Measurements from ENCODE around the gene MPHOSPH10. TPM values are rescaled to one million over a fixed set of nuclear protein-coding genes. Genes with fewer than 3 reads are reported as not detected.

The MPHOSPH10 gene
- polyA plus RNA-seq, 1 of the 3 experiments (the other 2 are of a cell fraction), result 8.7 TPM

DNA sequence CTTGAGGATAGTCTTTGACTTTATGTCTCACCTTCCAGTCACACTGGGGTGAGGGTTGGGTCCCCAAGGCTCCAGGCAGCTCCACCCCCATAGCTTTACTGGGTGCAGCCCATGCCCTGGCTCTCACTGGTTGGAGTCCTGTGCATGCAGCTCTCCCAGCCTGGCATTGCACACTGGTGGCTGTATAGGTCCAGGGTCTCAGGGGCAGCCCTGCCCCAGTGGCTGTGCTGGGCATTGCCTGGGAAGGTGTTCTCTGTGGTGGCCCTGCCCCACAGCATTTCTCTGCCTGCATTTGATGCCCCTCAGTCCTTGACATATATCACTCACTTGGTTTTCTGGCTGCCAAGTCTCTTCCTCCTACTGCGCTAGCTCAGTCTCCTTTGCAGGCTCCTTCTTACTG is 21.2 kb downstream of the MPHOSPH10 start:
- H3K27me3 ChIP-seq (ENCODE audit: insufficient read depth), result peaks cover 5% of the 10 kb centered on the region; the same call in 1 of the 2 replicates

GRCh38 chr2:71153585-71154224 is 23.3 kb downstream of the MPHOSPH10 start:
- H4K20me1 ChIP-seq (ENCODE audit: insufficient read depth), result no peaks in the 10 kb centered on the region
- no peaks in the 10 kb centered on the region for H3K9me3 ChIP-seq
- H3K79me2 ChIP-seq (ENCODE audit: insufficient read depth), result no peaks in the 10 kb centered on the region
- H3K4me1 ChIP-seq (ENCODE audit: control insufficient read depth in 1 of 2, insufficient read depth in 2 of 2, low read depth in 1 of 2, low read length in 1 of 2), result peaks cover 0 to 9% of the 10 kb centered on the region in 2 experiments; a peak in 1 of 4 replicates
- H3K4me2 ChIP-seq, result no peak overlapping the region
- H2AFZ ChIP-seq (ENCODE audit: low read depth), result no peak overlapping the region
- H3F3A ChIP-seq (replicated peaks; ENCODE audit: insufficient read depth), result peaks cover 5% of the 10 kb centered on the region
- no peaks in the 10 kb centered on the region for H3K9me2 ChIP-seq
- WGBS (ENCODE audit: low lambda C conversion rate), result 63% methylated on average over 7 of the region's 11 CpGs
- DNase-seq, result peak; percentile 36
- no peak overlapping the region for H3K4me3 ChIP-seq (ENCODE audit: low read depth in 2 of 2, low read length in 1 of 2)
- H3K36me3 ChIP-seq (replicated peaks in 1 of 2; ENCODE audit: control insufficient read depth in 1 of 2, insufficient read depth in 2 of 2, low read length in 1 of 2), result peaks cover 7 to 22% of the 10 kb centered on the region in 2 experiments
- H3K27ac ChIP-seq (ENCODE audit: low read depth in 2 of 2, low read length in 1 of 2), result no peak overlapping the region
- no peak overlapping the region for H3K9ac ChIP-seq
- H3K27me3 ChIP-seq (ENCODE audit: insufficient read depth), result peaks cover 5% of the 10 kb centered on the region; the same call in 1 of the 2 replicates
- CTCF ChIA-PET, result interaction anchor here (0.6 to 3.9 kb wide), 6 partner anchors 38 to 356 kb away, joined by 3 to 39 read pairs (median 4); no protein-coding TSS in a partner anchor
- POLR2A ChIA-PET, result no interaction called here
- TF ChIP-seq TAF1 (IDR thresholded peaks at IDR 0.05; ENCODE audit: borderline replicate concordance, low read depth, low read length), result no peak
- TF ChIP-seq JUND (IDR thresholded peaks at IDR 0.05), result no peak
- no peak for TF ChIP-seq MXI1 (IDR thresholded peaks at IDR 0.05; ENCODE audit: low read depth, low read length)
- no peak for TF ChIP-seq TEAD4 (IDR thresholded peaks at IDR 0.05; ENCODE audit: borderline replicate concordance, insufficient read depth)
- no peak for TF ChIP-seq PBX3 (IDR thresholded peaks at IDR 0.05)
- TF ChIP-seq ELF1 (IDR thresholded peaks at IDR 0.05), result no peak
- TF ChIP-seq, protein P1, sequence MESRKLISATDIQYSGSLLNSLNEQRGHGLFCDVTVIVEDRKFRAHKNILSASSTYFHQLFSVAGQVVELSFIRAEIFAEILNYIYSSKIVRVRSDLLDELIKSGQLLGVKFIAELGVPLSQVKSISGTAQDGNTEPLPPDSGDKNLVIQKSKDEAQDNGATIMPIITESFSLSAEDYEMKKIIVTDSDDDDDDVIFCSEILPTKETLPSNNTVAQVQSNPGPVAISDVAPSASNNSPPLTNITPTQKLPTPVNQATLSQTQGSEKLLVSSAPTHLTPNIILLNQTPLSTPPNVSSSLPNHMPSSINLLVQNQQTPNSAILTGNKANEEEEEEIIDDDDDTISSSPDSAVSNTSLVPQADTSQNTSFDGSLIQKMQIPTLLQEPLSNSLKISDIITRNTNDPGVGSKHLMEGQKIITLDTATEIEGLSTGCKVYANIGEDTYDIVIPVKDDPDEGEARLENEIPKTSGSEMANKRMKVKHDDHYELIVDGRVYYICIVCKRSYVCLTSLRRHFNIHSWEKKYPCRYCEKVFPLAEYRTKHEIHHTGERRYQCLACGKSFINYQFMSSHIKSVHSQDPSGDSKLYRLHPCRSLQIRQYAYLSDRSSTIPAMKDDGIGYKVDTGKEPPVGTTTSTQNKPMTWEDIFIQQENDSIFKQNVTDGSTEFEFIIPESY (IDR thresholded peaks at IDR 0.05; ENCODE audit: borderline replicate concordance, low read depth), result no peak
- TF ChIP-seq, protein P2, sequence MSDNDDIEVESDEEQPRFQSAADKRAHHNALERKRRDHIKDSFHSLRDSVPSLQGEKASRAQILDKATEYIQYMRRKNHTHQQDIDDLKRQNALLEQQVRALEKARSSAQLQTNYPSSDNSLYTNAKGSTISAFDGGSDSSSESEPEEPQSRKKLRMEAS (IDR thresholded peaks at IDR 0.05; ENCODE audit: low read depth), result no peak
- no peak for TF ChIP-seq GATA2 (CRISPR knock-in tag; IDR thresholded peaks at IDR 0.05)
- no peak for TF ChIP-seq USF1 (IDR thresholded peaks at IDR 0.05; ENCODE audit: borderline replicate concordance, low read depth)
- TF ChIP-seq EP300 (IDR thresholded peaks at IDR 0.05; ENCODE audit: borderline replicate concordance in 1 of 2, low read depth in 1 of 2, low read length in 1 of 2), result no peak
- TF ChIP-seq NRF1 (IDR thresholded peaks at IDR 0.05; ENCODE audit: low read depth, low read length), result no peak
- TF ChIP-seq SIN3A (IDR thresholded peaks at IDR 0.05; ENCODE audit: borderline replicate concordance, low read depth, low read length), result no peak

More for the DNA sequence above, 21.2 kb downstream of the MPHOSPH10 start:
- H3K36me3 ChIP-seq (replicated peaks in 1 of 2; ENCODE audit: control insufficient read depth in 1 of 2, insufficient read depth in 2 of 2, low read length in 1 of 2), result peaks cover 26 to 39% of the 10 kb centered on the region in 2 experiments
- H3K4me1 ChIP-seq (ENCODE audit: control insufficient read depth in 1 of 2, insufficient read depth in 2 of 2, low read depth in 1 of 2, low read length in 1 of 2), result peaks cover 0 to 4% of the 10 kb centered on the region in 2 experiments; a peak in 1 of 4 replicates
- H3K9me2 ChIP-seq, result no peaks in the 10 kb centered on the region
- H3K27ac ChIP-seq (ENCODE audit: low read depth in 2 of 2, low read length in 1 of 2), result no peak overlapping the region
- H2AFZ ChIP-seq (ENCODE audit: low read depth), result no peak overlapping the region
- H3K9ac ChIP-seq, result no peak overlapping the region
- H4K20me1 ChIP-seq (ENCODE audit: insufficient read depth), result no peaks in the 10 kb centered on the region
- no peak for TF ChIP-seq FOXJ3 (CRISPR knock-in tag; IDR thresholded peaks at IDR 0.05)
- no peak for TF ChIP-seq GATA2 (CRISPR knock-in tag; IDR thresholded peaks at IDR 0.05)
- TF ChIP-seq MXI1 (IDR thresholded peaks at IDR 0.05; ENCODE audit: low read depth, low read length), result no peak
- no peak for TF ChIP-seq POLR2AphosphoS5 (IDR thresholded peaks at IDR 0.05; ENCODE audit: low read depth, low read length)
- no peak for TF ChIP-seq USF2 (IDR thresholded peaks at IDR 0.05; ENCODE audit: borderline replicate concordance, low read depth, low read length)
- TF ChIP-seq SMC3 (IDR thresholded peaks at IDR 0.05; ENCODE audit: low read depth, low read length), result no peak
- no peak for TF ChIP-seq EP300 (IDR thresholded peaks at IDR 0.05; ENCODE audit: borderline replicate concordance in 1 of 2, low read depth in 1 of 2, low read length in 1 of 2)
- no peak for TF ChIP-seq FOSL2 (IDR thresholded peaks at IDR 0.05; ENCODE audit: borderline replicate concordance, low read depth)
- no peak for TF ChIP-seq ELF1 (IDR thresholded peaks at IDR 0.05)
- TF ChIP-seq USF1 (IDR thresholded peaks at IDR 0.05; ENCODE audit: borderline replicate concordance, low read depth), result no peak
- TF ChIP-seq SIN3A (IDR thresholded peaks at IDR 0.05; ENCODE audit: borderline replicate concordance, low read depth, low read length), result no peak
- DNase-seq, result no peak
- ChIA-PET POLR2A (no interaction called here), CTCF (interaction anchor here (1.2 to 4.6 kb wide), 4 partner anchors 18 to 359 kb away, joined by 3 to 18 read pairs (median 3); no protein-coding TSS in a partner anchor)
- H3K9me3 ChIP-seq, result no peaks in the 10 kb centered on the region
- H3K4me3 ChIP-seq (ENCODE audit: low read depth in 2 of 2, low read length in 1 of 2), result no peak overlapping the region
- WGBS (ENCODE audit: low lambda C conversion rate), result 94% methylated on average over 1 of the region's 1 CpG
- no peaks in the 10 kb centered on the region for H3K79me2 ChIP-seq (ENCODE audit: insufficient read depth)
- H3K4me2 ChIP-seq, result no peak overlapping the region
- peaks cover 11% of the 10 kb centered on the region for H3F3A ChIP-seq (replicated peaks; ENCODE audit: insufficient read depth)

All from SK-N-SH (cell line).